NCI-H2196 treated with DMSO at 0.1 percent for 48 hours (cell line): ENCODE results near the gene ACSS3.
"Not testable (repeated sequence)": the region's sequence is repeated elsewhere in the genome, so short reads cannot be mapped to it uniquely, and the experiment has no call there.

Experiments used
- DNase-seq: peaks from one replicate; lab custom pipeline; 2025; ENCODE audit not compliant: unreplicated experiment; lab: John Stamatoyannopoulos, UW

Gene ACSS3, protein sequence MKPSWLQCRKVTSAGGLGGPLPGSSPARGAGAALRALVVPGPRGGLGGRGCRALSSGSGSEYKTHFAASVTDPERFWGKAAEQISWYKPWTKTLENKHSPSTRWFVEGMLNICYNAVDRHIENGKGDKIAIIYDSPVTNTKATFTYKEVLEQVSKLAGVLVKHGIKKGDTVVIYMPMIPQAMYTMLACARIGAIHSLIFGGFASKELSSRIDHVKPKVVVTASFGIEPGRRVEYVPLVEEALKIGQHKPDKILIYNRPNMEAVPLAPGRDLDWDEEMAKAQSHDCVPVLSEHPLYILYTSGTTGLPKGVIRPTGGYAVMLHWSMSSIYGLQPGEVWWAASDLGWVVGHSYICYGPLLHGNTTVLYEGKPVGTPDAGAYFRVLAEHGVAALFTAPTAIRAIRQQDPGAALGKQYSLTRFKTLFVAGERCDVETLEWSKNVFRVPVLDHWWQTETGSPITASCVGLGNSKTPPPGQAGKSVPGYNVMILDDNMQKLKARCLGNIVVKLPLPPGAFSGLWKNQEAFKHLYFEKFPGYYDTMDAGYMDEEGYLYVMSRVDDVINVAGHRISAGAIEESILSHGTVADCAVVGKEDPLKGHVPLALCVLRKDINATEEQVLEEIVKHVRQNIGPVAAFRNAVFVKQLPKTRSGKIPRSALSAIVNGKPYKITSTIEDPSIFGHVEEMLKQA

GRCh38 chr12:81077686-81078441, at the start of gene ACSS3:
Gene ACSS3, plus strand, starts transcription at chr12:81078079. Its CDS starts 42 bp downstream, at chr12:81078121.
- DNase-seq, result no peak

DNA sequence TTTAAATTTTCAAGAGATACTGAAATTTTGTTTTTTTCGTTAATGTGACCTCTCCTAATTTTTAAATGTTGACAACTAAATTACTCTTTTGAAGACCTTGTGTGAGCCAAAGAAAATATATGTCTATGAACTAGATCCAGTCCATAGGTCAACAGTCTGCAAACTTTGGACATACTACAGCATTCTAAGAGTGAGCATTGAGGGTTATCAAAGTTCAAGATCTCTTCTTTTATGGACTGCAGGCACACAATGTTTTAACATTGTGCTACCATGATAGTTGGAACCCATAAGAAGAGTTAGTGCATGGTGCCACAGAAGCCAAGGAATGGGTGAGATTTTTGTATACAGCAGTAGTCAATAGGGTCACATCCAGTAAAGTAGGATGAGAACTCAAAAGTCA, 43.0 kb upstream of the ACSS3 start:
- no peak for DNase-seq

DNA sequence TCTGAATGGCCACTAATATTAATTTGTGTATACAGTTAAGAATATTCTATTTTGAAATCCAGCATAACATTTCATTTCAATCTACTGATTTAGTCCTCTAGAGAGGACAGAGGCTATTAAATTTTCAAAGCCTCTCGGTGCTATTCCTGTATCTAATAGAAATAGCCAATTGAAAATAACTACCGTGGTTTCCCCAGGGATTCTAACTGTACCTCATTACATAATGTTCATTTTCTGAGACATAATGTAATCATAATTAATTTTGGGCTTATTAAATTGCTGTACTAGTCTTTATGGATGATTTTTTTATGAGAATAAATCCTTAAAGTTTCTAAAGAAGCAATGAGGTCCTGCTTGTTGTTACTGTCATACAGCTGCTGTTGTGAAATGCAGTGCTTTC, 38.6 kb upstream of the ACSS3 start:
- DNase-seq, result no peak

- DNase-seq, result no peak
Measured at GRCh38 chr12:81043979-81044740, 33.7 kb upstream of the ACSS3 start.

DNA sequence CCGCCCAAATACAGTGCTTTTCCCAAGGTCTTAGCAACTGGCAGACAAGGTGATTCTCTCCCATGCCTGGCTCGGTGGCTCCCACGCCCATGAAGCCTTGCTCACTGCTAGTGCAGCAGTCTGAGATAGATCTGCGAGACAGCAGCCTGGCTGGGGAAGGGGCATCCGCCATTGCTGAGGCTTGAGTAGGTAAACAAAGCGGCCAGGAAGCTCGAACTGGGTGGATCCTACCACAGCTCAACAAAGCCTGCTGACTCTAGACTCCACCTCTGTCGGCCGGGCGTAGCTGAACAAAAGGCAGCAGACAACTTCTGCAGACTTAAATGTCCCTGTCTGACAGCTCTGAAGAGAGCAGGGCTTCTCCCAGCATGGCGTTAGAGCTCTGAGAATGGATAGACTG, 12.9 kb upstream of the ACSS3 start:
- DNase-seq, result not testable (repeated sequence)

GRCh38 chr12:81070846-81071245, 7.0 kb upstream of the ACSS3 start:
- no peak for DNase-seq

DNA sequence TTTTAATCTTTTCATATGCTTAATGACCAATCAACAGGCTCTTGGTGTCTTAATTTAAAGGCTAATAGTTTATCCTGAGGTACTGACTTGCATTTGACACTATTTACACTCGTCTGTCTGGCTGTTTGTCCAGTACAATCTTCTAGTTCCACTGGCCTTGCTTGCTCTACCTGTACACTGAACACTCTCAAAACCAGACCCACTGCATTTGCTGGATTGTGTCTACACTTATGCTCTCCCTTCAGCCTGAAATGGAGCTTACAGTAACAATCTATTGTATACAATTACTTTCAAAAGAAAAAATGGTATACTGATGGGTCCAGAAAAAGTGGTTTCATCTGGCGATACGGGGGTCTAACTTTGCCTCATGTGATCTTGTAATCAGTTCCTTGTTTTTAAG, 2.3 kb upstream of the ACSS3 start:
- no peak for DNase-seq

GRCh38 chr12:81077329-81077685, 572 bp upstream of the ACSS3 start:
- DNase-seq, result no peak

DNA sequence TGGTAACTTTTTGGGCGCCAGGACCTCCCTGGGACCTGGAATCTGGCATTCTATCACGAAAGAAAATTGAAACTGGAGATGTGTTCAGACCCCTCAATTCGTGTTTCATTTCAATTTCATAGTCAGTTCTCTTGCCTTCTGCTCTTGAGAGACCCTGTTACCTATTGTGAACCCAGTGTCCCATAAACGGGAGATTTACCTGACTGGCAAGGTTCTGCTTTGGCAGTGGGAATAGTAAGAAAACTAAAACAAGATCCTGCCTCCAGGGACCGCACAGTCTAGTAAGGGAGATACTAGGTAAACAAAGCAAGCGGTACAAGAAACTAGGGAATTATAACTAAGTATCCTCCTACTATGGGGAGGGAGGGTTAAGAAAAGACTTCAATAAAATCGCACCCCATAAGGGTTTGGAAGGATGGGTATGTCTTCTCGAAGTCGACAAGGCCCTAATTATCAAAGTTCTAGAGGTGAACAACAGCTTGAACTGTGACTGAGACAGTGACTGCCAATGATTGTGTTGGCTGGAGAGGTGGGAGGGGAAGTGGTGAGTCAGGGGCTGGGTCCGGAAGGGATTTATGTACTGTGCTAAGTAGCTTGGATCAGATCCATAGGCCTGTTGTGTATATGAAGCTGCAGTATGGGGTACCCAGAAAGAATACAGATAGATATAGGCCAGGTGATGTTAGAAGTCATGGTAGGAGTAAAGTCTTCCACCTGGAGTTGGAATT, 754 bp downstream of the ACSS3 start:
- no peak for DNase-seq

GRCh38 chr12:81079280-81080076, 1.6 kb downstream of the ACSS3 start:
- DNase-seq, result no peak

- no peak for DNase-seq
Measured at GRCh38 chr12:81080431-81080983, 2.6 kb downstream of the ACSS3 start.

DNA sequence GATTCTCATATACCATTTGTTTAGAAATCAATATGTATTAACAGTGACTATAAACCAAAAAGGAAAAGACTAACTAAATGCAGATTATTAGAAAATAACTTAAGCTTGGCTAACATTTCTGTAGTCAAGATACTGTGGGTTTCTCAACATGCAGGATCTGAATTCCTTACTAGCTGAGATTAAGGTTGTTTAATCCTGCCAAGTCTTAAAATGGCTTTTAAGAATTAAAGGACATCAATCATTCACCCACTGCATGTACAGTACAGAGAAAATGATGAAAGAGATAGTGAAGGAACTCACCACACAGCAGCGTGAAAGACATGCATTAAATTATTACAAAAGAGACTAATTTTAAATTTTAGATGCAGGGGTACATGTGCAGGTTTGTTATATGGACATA, 3.8 kb downstream of the ACSS3 start:
- no peak for DNase-seq

DNA sequence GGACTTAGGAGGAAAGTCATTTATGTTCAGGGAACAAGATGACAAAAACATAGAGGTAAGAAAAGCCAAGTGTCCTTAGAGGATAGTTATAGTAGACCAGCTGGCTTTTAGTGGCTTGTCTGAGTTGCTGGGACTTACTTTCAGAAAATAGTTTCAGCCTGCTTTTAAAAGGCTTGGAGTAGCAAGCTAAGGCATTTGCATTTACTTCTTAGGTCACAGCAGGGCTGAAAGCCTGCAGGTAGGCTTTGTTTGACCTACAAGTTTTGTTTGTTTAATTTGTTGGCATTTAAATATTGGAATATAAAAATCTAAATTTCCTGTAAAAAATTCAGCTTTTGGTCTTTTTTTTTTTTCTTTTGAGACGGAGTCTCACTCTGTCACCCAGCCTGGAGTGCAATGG, 5.1 kb downstream of the ACSS3 start:
- DNase-seq, result no peak

GRCh38 chr12:81083906-81084513, 6.1 kb downstream of the ACSS3 start:
- DNase-seq, result no peak

DNA sequence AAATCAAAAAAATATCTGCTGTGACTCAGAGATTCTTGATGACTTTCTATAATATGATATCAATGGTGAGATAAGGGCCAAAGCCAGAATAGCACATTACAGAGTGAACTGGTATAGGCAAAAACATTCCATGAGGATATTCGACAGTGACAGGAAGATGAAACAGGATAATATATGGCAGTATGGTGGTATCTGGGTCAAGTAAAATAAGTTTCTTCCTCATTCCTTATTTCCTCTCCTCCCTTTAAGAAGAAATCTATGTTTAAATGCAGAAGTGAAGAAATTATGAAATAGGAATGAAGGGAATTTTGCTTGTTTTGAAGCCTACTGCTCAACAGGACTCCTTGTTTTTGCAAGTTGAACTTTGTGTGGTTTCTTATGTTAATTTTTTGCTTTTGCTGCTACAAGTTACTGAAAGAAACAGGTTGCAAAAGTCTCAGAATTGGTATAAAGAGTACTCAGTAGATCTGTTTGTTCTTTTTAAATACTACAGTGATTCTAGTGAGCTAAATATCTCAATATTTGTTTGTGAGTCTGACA, 7.0 kb downstream of the ACSS3 start:
- no peak for DNase-seq

DNA sequence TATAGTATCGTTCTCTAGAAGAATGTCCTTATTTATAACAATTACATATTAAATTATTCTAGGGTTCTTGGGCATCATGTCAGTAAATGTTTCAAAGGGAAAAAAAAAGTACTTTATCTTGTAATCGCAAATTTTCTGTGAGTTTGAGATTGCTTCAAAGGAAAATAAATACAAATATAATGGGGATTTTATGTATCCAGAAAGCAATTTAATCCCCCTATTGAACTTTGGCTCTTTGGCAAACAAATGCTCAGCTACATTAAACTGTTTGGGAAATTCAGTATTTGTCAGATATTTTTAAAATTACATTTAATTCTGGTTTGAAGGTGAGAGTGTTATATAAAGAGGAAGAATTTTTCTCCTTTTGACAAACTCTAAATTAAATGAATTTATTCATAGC, 8.0 kb downstream of the ACSS3 start:
- no peak for DNase-seq

- no peak for DNase-seq
Measured at GRCh38 chr12:81086342-81086741, 8.5 kb downstream of the ACSS3 start.

GRCh38 chr12:81088221-81088620, 10.3 kb downstream of the ACSS3 start:
- no peak for DNase-seq

DNA sequence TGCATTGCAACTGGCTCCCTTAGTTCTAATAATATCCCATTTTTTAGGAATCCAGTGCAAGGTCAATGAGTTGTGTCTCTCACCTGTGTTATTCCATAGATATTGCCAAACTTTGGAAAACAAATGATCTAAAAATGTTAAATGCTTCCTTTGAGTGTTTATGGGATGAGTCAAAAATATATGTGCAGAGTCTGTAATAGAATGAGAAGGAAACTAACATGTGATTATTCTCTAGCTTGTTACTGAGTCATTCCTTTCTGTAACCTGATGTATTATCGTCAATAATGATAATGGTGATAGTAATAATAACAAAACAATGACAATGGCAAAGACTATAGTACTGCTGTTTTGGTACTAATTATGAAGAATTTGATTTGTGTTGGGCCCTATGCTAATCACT, 11.5 kb downstream of the ACSS3 start:
- no peak for DNase-seq
